Upper lobe of left lung (tissue), 6 donors: ENCODE data around the gene NRXN3. TPM values are rescaled to one million over a fixed set of nuclear protein-coding genes. Genes with fewer than 3 reads are reported as not detected.

Experiments
- ATAC-seq, 2 donors: fragments of 200-7000 bp; cut with Tn5 transposase; one replicate each; pipeline ENCODE4 v1.9.1; 2022; ENCODE audit warnings: mild to moderate bottlenecking in 2 of 2, moderate library complexity in 2 of 2; ENCODE audit not compliant: low FRiP score in 2 of 2
- DNase-seq, 2 donors: peaks; one replicate each; pipeline ENCODE4 v3.0.0-alpha.2; 2019 to 2020
- H3K27ac ChIP-seq, 4 donors: fragments of 200-600 bp; sonication (generic); one replicate each; pipeline ENCODE4 v1.5.1; 2016 to 2019
- H3K27me3 ChIP-seq, 4 donors: fragments of 200-600 bp; sonication (generic); one replicate each; pipeline ENCODE4 v1.5.1; 2017 to 2019
- H3K36me3 ChIP-seq, 4 donors: fragments of 200-600 bp; sonication (generic); one replicate each; pipeline ENCODE4 v1.5.1; 2016 to 2019
- H3K4me1 ChIP-seq, 4 donors: fragments of 200-600 bp; sonication (generic); one replicate each; pipeline ENCODE4 v1.5.1; 2018 to 2019
- H3K4me3 ChIP-seq, 4 donors: fragments of 200-600 bp; sonication (generic); one replicate each; pipeline ENCODE4 v1.5.1; 2017 to 2019; ENCODE audit warnings: mild to moderate bottlenecking in 2 of 4, moderate library complexity in 1 of 4
- H3K9me3 ChIP-seq, 4 donors: fragments of 200-600 bp; sonication (generic); one replicate each; pipeline ENCODE4 v1.5.1; 2018 to 2019
- EP300 ChIP-seq, 4 donors: sonication (generic); formaldehyde crosslinking; IDR thresholded peaks; one replicate each; pipeline ENCODE4 v1.5.1; 2017; ENCODE audit warnings: antibody characterized with exemption in 4 of 4, control low read depth in 2 of 4
- POLR2A ChIP-seq, 4 donors: fragments of 450-650 bp; IDR thresholded peaks; one replicate each; pipeline ENCODE4 v1.5.1; 2016 to 2017; ENCODE audit warnings: antibody characterized with exemption in 4 of 4, mild to moderate bottlenecking in 2 of 4
- POLR2AphosphoS5 ChIP-seq, 2 donors: sonication (generic); formaldehyde crosslinking; IDR thresholded peaks; one replicate each; pipeline ENCODE4 v1.5.1; 2017; ENCODE audit warnings: antibody characterized with exemption in 2 of 2
- WGBS, 2 donors: methylation state at CpG; one replicate each; pipeline ENCODE4 v1.1.5; 2017 to 2018; 5-methylcytosine and 5-hydroxymethylcytosine counted together
- total RNA-seq, 6 donors: library from RNA; depleted of rRNA in 4 of 6; stranded (reverse); fragments of >200 nt in 4 of 6; gene quantifications; one replicate each; pipeline versions ENCODE4 v1.1.0 to v1.2.1, GENCODE V29; 2016 to 2021
- TF ChIP-seq, protein P1 (sequence below), 6 experiments: fragments of 450-650 bp in 4 of 6; fragments of 200-600 bp in 2 of 6; sonication (generic) in 2 of 6; IDR thresholded peaks; one replicate each; pipeline ENCODE4 v1.5.1; 2016 to 2019; ENCODE audit warnings: antibody characterized with exemption in 6 of 6
- donor health status: DM: no; HTN: no; CAD: no; lungs with moderate emphysema.
- donor health status: DM: no; HTN: yes; CAD: no; lungs with severe emphysema.

The NRXN3 gene
- total RNA-seq, 6 donors from 2014 or later = 4.4 to 14.9 (median 7.2) TPM

DNA sequence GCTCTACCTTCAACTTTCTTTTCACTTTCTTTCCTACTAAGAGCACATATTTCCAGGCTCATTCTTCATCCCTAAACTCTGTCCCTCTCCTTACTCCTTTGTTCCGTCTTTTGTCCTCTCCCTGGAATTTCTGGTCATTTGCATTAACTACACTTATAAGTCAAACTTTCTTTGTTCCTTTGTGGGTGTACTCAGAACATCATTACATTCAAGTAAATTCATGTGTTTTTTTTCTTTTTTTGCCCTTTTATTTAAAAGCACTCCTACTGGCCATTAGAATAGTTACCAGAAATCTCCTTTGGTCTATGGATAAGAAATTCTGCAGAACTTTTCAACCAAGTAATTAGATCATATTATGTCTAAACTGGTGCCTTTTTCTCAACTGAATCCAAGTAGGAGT, 1238.5 kb downstream of the NRXN3 start:
- Histone ChIP-seq H3K9me3 (no peaks in the 10 kb centered on the region), H3K4me3 (no peak overlapping the region), H3K27me3 (no peaks in the 10 kb centered on the region), H3K27ac (no peak overlapping the region), H3K36me3 (no peaks in the 10 kb centered on the region), H3K4me1 (no peaks in the 10 kb centered on the region)
- DNase-seq (no peak), ATAC-seq (no peak)
- WGBS, 2 donors = 86 to 100% methylated on average over 1 of the region's 1 CpG
- no peak for TF ChIP-seq POLR2A (IDR thresholded peaks at IDR 0.05)
- TF ChIP-seq, protein P1, sequence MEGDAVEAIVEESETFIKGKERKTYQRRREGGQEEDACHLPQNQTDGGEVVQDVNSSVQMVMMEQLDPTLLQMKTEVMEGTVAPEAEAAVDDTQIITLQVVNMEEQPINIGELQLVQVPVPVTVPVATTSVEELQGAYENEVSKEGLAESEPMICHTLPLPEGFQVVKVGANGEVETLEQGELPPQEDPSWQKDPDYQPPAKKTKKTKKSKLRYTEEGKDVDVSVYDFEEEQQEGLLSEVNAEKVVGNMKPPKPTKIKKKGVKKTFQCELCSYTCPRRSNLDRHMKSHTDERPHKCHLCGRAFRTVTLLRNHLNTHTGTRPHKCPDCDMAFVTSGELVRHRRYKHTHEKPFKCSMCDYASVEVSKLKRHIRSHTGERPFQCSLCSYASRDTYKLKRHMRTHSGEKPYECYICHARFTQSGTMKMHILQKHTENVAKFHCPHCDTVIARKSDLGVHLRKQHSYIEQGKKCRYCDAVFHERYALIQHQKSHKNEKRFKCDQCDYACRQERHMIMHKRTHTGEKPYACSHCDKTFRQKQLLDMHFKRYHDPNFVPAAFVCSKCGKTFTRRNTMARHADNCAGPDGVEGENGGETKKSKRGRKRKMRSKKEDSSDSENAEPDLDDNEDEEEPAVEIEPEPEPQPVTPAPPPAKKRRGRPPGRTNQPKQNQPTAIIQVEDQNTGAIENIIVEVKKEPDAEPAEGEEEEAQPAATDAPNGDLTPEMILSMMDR (IDR thresholded peaks at IDR 0.05) = no peak
- no peak for TF ChIP-seq EP300 (IDR thresholded peaks at IDR 0.05)
- no peak for TF ChIP-seq POLR2AphosphoS5 (IDR thresholded peaks at IDR 0.05)

DNA sequence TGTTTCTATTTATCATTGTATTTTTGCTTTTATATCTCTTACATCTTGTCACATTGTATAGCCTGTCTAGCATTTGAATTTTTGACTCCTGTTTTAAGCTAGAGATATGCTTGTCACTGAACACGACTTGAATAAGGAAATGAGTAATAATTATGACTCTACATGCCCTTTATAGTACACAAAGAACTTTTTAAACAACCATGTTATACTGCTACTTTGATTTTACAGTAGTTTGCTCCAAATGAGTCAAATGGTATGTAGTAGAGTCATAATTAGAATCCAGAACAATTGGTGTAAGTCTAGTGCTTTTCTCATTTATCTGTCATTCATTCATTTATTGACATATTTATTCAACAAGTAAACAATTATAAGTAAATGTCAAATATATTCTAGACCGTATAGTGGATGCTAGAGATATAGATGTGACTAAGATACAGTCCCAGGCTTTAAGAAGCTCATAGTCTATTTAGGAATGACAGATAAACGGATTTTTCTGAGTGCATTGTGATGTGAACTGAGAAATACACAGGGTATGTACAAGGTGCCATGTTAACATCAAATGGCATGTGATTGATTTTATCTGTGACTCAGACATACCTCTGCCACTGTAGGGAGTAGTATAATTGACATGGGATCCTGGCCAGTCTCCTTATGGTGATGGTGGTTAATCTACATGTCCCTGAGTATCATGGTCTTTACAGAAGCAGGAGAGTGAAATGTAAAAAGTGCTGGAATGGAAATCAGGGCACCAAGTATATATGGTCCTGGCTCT, 1241.4 kb downstream of the NRXN3 start:
- no peak for ATAC-seq
- Histone ChIP-seq H3K36me3 (no peaks in the 10 kb centered on the region), H3K4me1 (no peaks in the 10 kb centered on the region), H3K9me3 (no peaks in the 10 kb centered on the region), H3K27ac (no peak overlapping the region), H3K4me3 (no peak overlapping the region), H3K27me3 (no peaks in the 10 kb centered on the region)
- 66 to 73% methylated on average over 3 of the region's 3 CpGs for WGBS, 2 donors
- no peak for DNase-seq
- TF ChIP-seq POLR2AphosphoS5 (IDR thresholded peaks at IDR 0.05) = no peak
- TF ChIP-seq, protein P1 (IDR thresholded peaks at IDR 0.05) = no peak
- no peak for TF ChIP-seq POLR2A (IDR thresholded peaks at IDR 0.05)
- TF ChIP-seq EP300 (IDR thresholded peaks at IDR 0.05) = no peak

DNA sequence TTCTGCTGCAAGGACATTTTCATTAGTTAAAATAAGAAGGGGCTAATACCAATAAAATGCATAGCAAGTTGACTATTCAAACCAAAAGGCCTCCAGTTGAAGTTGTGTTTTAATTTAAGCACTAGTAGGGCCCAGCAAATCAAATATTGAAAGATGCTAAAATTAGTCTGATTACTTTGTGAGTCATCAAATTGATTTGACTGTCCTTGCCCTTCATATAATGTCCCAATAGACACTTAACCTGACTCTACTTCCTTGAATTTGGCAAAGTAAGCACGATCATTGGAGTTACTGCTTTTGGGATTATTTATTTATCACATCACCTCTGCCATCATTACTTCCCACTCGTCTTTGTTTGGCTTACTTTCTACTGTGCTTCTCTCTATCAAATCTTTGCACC, 1242.6 kb downstream of the NRXN3 start:
- ATAC-seq = no peak
- Histone ChIP-seq H3K27ac (no peak overlapping the region), H3K4me1 (no peaks in the 10 kb centered on the region), H3K36me3 (no peaks in the 10 kb centered on the region), H3K27me3 (no peaks in the 10 kb centered on the region), H3K4me3 (no peak overlapping the region), H3K9me3 (no peaks in the 10 kb centered on the region)
- DNase-seq = no peak
- TF ChIP-seq EP300 (IDR thresholded peaks at IDR 0.05) (peak in 1 of 4 donors; percentile 51), POLR2AphosphoS5 (IDR thresholded peaks at IDR 0.05) (no peak), POLR2A (IDR thresholded peaks at IDR 0.05) (no peak)
- 55 to 67% methylated on average over 2 of the region's 2 CpGs for WGBS, 2 donors

DNA sequence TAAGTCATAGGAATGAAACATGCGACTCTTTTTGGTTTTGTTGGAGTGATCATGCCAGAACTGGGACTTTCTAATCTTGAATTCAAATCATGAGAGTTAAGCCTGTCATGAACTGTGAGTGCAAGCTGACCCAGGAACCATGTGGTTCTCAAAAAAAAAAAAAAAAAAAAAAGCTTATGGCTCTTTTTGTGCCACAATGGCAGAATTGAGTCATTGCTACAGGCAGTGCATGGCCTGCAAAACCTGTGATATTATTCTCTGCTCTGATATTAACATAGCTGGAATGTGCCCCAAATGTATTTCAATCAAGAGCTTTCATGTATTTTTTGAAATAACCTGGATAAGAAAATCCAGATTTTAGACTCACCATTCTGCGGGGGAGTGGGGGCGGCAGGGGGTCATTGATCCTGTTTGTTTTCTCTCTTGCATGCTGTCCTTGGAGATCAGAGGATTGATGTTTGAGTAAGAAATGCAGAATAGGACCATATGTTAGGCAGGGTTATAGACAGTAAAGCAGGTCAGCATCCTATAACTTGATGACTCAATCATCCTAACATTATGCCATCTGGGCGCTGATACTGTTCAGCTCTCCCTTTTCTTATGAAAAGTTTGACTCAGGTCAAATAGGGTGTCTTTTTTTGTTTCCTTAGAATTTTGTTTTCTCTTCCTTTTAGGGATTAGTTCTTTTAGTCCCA, 1243.7 kb downstream of the NRXN3 start:
- H3K4me3 ChIP-seq = no peak overlapping the region
- H3K9me3 ChIP-seq = no peaks in the 10 kb centered on the region
- H3K36me3 ChIP-seq = no peaks in the 10 kb centered on the region
- H3K4me1 ChIP-seq = no peaks in the 10 kb centered on the region
- ATAC-seq (no peak), DNase-seq (no peak)
- TF ChIP-seq, protein P1 (IDR thresholded peaks at IDR 0.05) = no peak
- TF ChIP-seq POLR2A (IDR thresholded peaks at IDR 0.05) (no peak), EP300 (IDR thresholded peaks at IDR 0.05) (no peak), POLR2AphosphoS5 (IDR thresholded peaks at IDR 0.05) (no peak)
- WGBS, 2 donors = 79 to 86% methylated on average over 4 of the region's 4 CpGs
- no peak overlapping the region for H3K27ac ChIP-seq
- no peaks in the 10 kb centered on the region for H3K27me3 ChIP-seq

DNA sequence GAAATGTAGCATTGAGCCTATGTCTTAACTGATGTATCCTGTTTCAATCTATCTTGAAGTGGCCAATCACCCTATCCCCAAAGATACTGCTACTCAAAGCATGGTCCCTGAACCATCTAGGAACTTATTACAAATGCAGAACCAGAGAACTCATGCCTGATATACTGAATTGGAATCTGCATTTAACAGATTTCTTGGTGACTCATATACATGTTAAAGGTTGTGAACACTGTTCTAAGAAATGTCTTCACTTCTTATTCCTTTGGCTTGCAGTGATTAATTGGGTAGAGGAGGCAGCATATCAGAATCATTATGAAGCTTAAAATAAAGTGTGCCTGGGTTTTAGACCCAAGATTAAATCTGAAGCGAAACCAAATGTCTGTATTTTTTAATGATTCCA, 1245.6 kb downstream of the NRXN3 start:
- Histone ChIP-seq H3K4me3 (no peak overlapping the region), H3K36me3 (no peaks in the 10 kb centered on the region), H3K9me3 (no peaks in the 10 kb centered on the region), H3K27me3 (no peaks in the 10 kb centered on the region), H3K27ac (no peak overlapping the region), H3K4me1 (peaks cover 0 to 9% (median 0%) of the 10 kb centered on the region in 4 donors)
- TF ChIP-seq EP300 (IDR thresholded peaks at IDR 0.05) (no peak), POLR2A (IDR thresholded peaks at IDR 0.05) (no peak), POLR2AphosphoS5 (IDR thresholded peaks at IDR 0.05) (no peak)
- TF ChIP-seq, protein P1 (IDR thresholded peaks at IDR 0.05) = no peak
- WGBS, 2 donors = 96 to 100% methylated on average over 1 of the region's 1 CpG
- no peak for ATAC-seq
- no peak for DNase-seq
